Measurements from ENCODE around the gene ZNF280B.

The ZNF280B gene

DNA sequence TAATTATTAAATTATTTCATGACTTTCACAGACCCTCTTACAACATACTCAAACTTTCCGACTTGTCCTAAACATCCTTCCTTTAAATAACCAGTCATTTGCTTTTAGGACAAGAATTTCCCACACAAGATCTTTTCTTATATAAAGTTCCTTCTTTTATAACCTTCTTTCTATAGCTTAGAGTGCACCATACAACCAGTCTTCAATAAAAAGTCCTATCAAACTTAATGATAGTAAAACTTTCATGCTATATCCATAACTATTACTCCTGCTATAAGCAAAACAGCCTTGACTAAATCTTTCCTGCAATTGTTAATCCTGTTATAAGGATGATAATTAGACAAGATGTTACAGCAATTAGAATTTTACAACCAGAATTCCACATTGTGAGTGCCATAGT is 47.4 kb downstream of the ZNF280B start:
- Histone ChIP-seq H3K9ac (ENCODE audit: insufficient read length, low read depth) (no peak overlapping the region), H3K4me1 (ENCODE audit: insufficient read depth, insufficient read length) (no peaks in the 10 kb centered on the region), H3K4me3 (ENCODE audit: insufficient read length, low read depth) (no peak overlapping the region), H3K9me3 (ENCODE audit: insufficient read depth, low read length) (peaks cover 36% of the 10 kb centered on the region), H3K36me3 (ENCODE audit: insufficient read depth, insufficient read length, low read length) (no peaks in the 10 kb centered on the region), H3K27me3 (ENCODE audit: insufficient read depth, insufficient read length) (peaks cover 100% of the 10 kb centered on the region)
- no peak for DNase-seq (ENCODE audit: low read depth, low spot score)
- TF ChIP-seq ZNF274 (IDR thresholded peaks at IDR 0.05; ENCODE audit: low read depth, low read length) (no peak), YY1 (IDR thresholded peaks at IDR 0.05; ENCODE audit: insufficient read depth, insufficient read length) (no peak), SUZ12 (IDR thresholded peaks at IDR 0.05; ENCODE audit: extremely low read depth, insufficient read depth, insufficient read length) (no peak)

DNA sequence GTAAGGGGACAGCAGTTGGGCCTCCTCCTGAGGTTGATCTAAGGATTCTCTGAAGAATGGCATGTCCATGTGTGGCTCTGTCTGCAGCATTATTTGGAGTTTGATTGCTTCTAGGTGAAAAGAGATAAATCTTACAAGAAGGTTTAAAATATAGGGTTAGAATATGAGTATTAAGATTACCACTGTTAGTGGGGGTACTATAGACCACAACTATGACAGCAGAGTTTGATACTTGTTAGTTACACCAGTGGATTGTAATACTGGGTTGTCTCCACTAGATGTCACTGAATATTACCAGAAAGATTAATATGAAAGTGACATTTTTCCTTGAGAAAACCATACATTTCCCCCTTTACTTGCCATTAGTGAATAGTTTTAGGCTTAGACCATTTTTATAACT is 47.9 kb downstream of the ZNF280B start:
- H3K9me3 ChIP-seq (ENCODE audit: insufficient read depth, low read length): peaks cover 36% of the 10 kb centered on the region
- no peak overlapping the region for H3K4me3 ChIP-seq (ENCODE audit: insufficient read length, low read depth)
- H3K9ac ChIP-seq (ENCODE audit: insufficient read length, low read depth): no peak overlapping the region
- no peaks in the 10 kb centered on the region for H3K4me1 ChIP-seq (ENCODE audit: insufficient read depth, insufficient read length)
- DNase-seq (ENCODE audit: low read depth, low spot score): no peak
- TF ChIP-seq YY1 (IDR thresholded peaks at IDR 0.05; ENCODE audit: insufficient read depth, insufficient read length): no peak
- no peak for TF ChIP-seq ZNF274 (IDR thresholded peaks at IDR 0.05; ENCODE audit: low read depth, low read length)
- no peak for TF ChIP-seq SUZ12 (IDR thresholded peaks at IDR 0.05; ENCODE audit: extremely low read depth, insufficient read depth, insufficient read length)
- no peaks in the 10 kb centered on the region for H3K36me3 ChIP-seq (ENCODE audit: insufficient read depth, insufficient read length, low read length)
- peaks cover 100% of the 10 kb centered on the region for H3K27me3 ChIP-seq (ENCODE audit: insufficient read depth, insufficient read length)

DNA sequence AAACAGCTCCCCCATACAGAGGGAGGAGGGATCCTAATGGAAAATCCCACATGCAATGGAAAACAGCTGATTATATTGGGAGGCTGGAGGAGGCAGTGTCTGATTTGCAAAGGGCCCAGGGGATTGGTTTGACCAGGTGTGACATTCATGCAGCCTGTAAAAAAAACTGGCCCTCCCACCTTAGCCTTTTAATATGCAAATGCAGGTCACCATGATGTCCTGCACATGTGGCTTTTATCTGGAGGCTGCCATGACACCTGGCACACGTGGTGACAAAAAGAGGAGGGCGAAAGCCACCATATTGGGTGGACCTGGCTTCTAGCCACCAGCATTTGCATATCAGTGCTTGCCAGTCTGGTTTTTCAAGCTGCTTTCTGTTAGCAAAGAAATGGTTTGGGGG is 48.5 kb downstream of the ZNF280B start:
- TF ChIP-seq YY1 (IDR thresholded peaks at IDR 0.05; ENCODE audit: insufficient read depth, insufficient read length) (no peak), ZNF274 (IDR thresholded peaks at IDR 0.05; ENCODE audit: low read depth, low read length) (no peak), SUZ12 (IDR thresholded peaks at IDR 0.05; ENCODE audit: extremely low read depth, insufficient read depth, insufficient read length) (no peak)
- Histone ChIP-seq H3K36me3 (ENCODE audit: insufficient read depth, insufficient read length, low read length) (no peaks in the 10 kb centered on the region), H3K27me3 (ENCODE audit: insufficient read depth, insufficient read length) (peaks cover 100% of the 10 kb centered on the region), H3K4me3 (ENCODE audit: insufficient read length, low read depth) (no peak overlapping the region), H3K9ac (ENCODE audit: insufficient read length, low read depth) (no peak overlapping the region), H3K9me3 (ENCODE audit: insufficient read depth, low read length) (peaks cover 36% of the 10 kb centered on the region), H3K4me1 (ENCODE audit: insufficient read depth, insufficient read length) (no peaks in the 10 kb centered on the region)
- DNase-seq (ENCODE audit: low read depth, low spot score): no peak

DNA sequence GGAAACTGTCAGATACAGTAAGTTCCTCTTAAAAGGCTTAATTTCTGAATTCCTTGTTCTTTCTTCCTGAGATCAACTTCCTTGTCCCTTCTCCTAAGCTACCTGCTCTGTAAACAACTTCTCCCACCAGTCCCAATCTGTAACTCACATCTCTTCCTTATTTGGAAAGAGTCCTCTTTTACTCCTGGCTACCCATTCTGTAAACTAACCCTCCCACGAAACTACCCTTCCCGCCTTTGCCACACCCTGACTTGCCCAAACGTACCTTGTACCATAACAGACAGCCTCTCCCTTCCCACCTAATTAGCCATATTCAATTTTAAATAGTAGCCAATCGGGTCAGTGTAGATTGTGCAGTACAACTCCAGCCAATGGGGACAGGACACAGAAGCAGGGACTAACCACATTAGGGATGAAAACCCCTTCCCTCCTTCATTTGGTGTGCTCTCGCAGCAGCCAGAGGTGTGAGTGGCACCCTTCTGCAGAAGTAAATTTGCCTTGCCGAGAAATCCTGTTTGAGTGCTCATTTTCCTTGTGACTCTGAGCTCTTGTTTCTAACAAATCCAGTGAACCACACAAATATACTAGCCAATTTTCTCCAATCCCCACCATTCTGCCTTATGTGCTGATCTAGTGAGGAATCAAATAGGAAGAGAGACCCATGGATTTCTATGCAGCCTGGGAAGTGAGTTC is 49.5 kb downstream of the ZNF280B start:
- peaks cover 36% of the 10 kb centered on the region for H3K9me3 ChIP-seq (ENCODE audit: insufficient read depth, low read length)

DNA sequence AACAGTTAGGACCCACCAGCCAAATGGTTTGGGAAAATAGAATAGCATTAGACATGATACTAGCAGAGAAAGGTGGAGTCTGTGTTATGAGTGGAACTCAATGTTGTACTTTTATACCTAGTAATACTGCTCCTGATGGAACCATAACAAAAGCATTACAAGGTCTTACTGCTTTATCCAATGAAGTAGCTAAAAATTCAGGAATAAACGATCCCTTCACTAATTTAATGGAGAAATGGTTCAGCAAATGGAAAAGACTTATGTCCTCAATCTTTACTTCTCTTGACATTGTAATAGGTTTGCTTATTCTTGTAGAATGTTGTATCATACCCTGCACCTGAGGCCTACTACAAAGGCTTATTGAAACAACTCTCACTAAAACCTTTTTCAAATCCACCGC is 50.2 kb downstream of the ZNF280B start:
- Histone ChIP-seq H3K36me3 (ENCODE audit: insufficient read depth, insufficient read length, low read length) (no peaks in the 10 kb centered on the region), H3K4me1 (ENCODE audit: insufficient read depth, insufficient read length) (no peaks in the 10 kb centered on the region), H3K27me3 (ENCODE audit: insufficient read depth, insufficient read length) (peaks cover 100% of the 10 kb centered on the region), H3K9me3 (ENCODE audit: insufficient read depth, low read length) (peaks cover 41% of the 10 kb centered on the region), H3K4me3 (ENCODE audit: insufficient read length, low read depth) (no peak overlapping the region), H3K9ac (ENCODE audit: insufficient read length, low read depth) (no peak overlapping the region)
- DNase-seq (ENCODE audit: low read depth, low spot score): no peak
- no peak for TF ChIP-seq YY1 (IDR thresholded peaks at IDR 0.05; ENCODE audit: insufficient read depth, insufficient read length)
- no peak for TF ChIP-seq SUZ12 (IDR thresholded peaks at IDR 0.05; ENCODE audit: extremely low read depth, insufficient read depth, insufficient read length)
- no peak for TF ChIP-seq ZNF274 (IDR thresholded peaks at IDR 0.05; ENCODE audit: low read depth, low read length)

More for the DNA sequence above, 49.5 kb downstream of the ZNF280B start:
- no peaks in the 10 kb centered on the region for H3K4me1 ChIP-seq (ENCODE audit: insufficient read depth, insufficient read length)
- TF ChIP-seq YY1 (IDR thresholded peaks at IDR 0.05; ENCODE audit: insufficient read depth, insufficient read length): no peak
- no peak for TF ChIP-seq SUZ12 (IDR thresholded peaks at IDR 0.05; ENCODE audit: extremely low read depth, insufficient read depth, insufficient read length)
- no peak for TF ChIP-seq ZNF274 (IDR thresholded peaks at IDR 0.05; ENCODE audit: low read depth, low read length)
- H3K4me3 ChIP-seq (ENCODE audit: insufficient read length, low read depth): no peak overlapping the region
- DNase-seq (ENCODE audit: low read depth, low spot score): no peak
- no peaks in the 10 kb centered on the region for H3K36me3 ChIP-seq (ENCODE audit: insufficient read depth, insufficient read length, low read length)
- peaks cover 100% of the 10 kb centered on the region for H3K27me3 ChIP-seq (ENCODE audit: insufficient read depth, insufficient read length)
- H3K9ac ChIP-seq (ENCODE audit: insufficient read length, low read depth): no peak overlapping the region

DNA sequence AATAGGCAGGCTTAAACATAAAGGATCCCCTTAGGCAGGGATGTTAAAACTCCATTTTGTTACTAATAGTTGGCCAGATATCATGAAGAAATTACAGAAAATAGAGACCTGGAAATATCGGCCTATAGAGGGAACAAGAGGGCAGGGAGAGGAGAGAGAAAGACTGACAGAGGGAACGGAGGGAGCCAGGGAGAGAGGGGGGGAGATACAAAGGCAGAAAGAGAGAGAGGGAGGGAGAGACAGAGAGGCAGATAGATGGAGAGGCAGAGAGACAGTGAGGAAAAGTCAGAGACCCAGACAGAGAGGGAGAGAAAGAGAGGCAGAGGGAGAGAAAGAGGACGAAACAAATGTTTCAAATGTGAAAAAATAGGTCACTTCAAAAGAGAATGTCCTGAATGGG is 53.5 kb downstream of the ZNF280B start:
- Histone ChIP-seq H3K4me1 (ENCODE audit: insufficient read depth, insufficient read length) (no peaks in the 10 kb centered on the region), H3K9me3 (ENCODE audit: insufficient read depth, low read length) (peaks cover 52% of the 10 kb centered on the region), H3K9ac (ENCODE audit: insufficient read length, low read depth) (no peak overlapping the region), H3K36me3 (ENCODE audit: insufficient read depth, insufficient read length, low read length) (no peaks in the 10 kb centered on the region), H3K4me3 (ENCODE audit: insufficient read length, low read depth) (no peak overlapping the region), H3K27me3 (ENCODE audit: insufficient read depth, insufficient read length) (peaks cover 100% of the 10 kb centered on the region)
- no peak for DNase-seq (ENCODE audit: low read depth, low spot score)
- TF ChIP-seq SUZ12 (IDR thresholded peaks at IDR 0.05; ENCODE audit: extremely low read depth, insufficient read depth, insufficient read length) (no peak), ZNF274 (IDR thresholded peaks at IDR 0.05; ENCODE audit: low read depth, low read length) (no peak), YY1 (IDR thresholded peaks at IDR 0.05; ENCODE audit: insufficient read depth, insufficient read length) (no peak)

DNA sequence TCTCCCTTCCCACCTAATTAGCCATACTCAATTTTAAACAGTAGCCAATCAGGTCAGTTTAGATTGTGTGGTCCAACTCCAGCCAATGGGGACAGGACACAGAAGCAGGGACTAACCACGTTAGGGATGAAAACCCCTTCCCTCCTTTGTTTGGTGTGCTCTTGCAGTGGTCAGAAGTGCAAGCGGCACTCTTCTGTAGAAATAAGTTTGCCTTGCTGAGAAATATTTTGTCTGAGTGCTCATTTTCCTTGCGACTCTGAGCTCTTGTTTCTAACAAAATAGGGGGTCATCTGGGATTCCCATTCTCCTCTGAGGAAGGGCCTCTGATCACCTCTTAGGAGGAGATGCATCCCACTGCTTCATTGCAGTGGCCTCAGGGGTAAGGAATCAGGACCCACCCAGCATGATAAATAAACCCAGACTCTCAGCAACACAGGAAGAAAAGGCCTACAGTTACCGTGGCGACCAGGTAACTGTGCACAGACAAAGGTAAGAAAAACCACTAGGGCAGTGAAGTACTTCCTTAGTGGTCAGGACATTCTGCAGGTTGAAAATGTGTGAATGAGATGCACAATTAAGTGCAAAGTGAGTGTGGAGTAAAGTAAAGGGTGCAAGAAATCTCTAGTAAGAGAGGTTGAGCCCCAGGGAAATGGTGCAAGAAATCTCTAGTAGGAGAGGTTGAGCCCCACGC is 55.4 kb downstream of the ZNF280B start:
- Histone ChIP-seq H3K9me3 (ENCODE audit: insufficient read depth, low read length) (peaks cover 34% of the 10 kb centered on the region; the same call in 1 of the 2 replicates), H3K27me3 (ENCODE audit: insufficient read depth, insufficient read length) (peaks cover 100% of the 10 kb centered on the region), H3K4me3 (ENCODE audit: insufficient read length, low read depth) (no peak overlapping the region), H3K36me3 (ENCODE audit: insufficient read depth, insufficient read length, low read length) (no peaks in the 10 kb centered on the region), H3K4me1 (ENCODE audit: insufficient read depth, insufficient read length) (no peaks in the 10 kb centered on the region), H3K9ac (ENCODE audit: insufficient read length, low read depth) (no peak overlapping the region)
- DNase-seq (ENCODE audit: low read depth, low spot score): no peak
- no peak for TF ChIP-seq SUZ12 (IDR thresholded peaks at IDR 0.05; ENCODE audit: extremely low read depth, insufficient read depth, insufficient read length)
- no peak for TF ChIP-seq YY1 (IDR thresholded peaks at IDR 0.05; ENCODE audit: insufficient read depth, insufficient read length)
- no peak for TF ChIP-seq ZNF274 (IDR thresholded peaks at IDR 0.05; ENCODE audit: low read depth, low read length)
